Stimulated activated naive CD8-positive, alpha-beta T cell treated with anti-CD3 and anti-CD28 coated beads, Interleukin-15, Interleukin-2, amounts not matched to agents 100 ng/mL and 50 ng/mL, for 24 hours (primary cell): Measurements from ENCODE around the gene INTS6.

ENCODE experiments used
- H3K27ac Mint-ChIP-seq: one replicate; pipeline ENCODE4 v1.8.0; 2021; ENCODE audit warnings: mild to moderate bottlenecking, mixed read lengths
- H3K27me3 Mint-ChIP-seq: one replicate; pipeline ENCODE4 v1.8.0; 2021; ENCODE audit warnings: mixed read lengths
- H3K36me3 Mint-ChIP-seq: one replicate; pipeline ENCODE4 v1.8.0; 2021; ENCODE audit warnings: low read depth, mixed read lengths
- H3K4me1 Mint-ChIP-seq: one replicate; pipeline ENCODE4 v1.8.0; 2021; ENCODE audit warnings: low read depth, mixed read lengths
- H3K4me3 Mint-ChIP-seq: one replicate; pipeline ENCODE4 v1.8.0; 2021; ENCODE audit warnings: mild to moderate bottlenecking, mixed read lengths
- H3K9me3 Mint-ChIP-seq: one replicate; pipeline ENCODE4 v1.8.0; 2021; ENCODE audit warnings: mixed read lengths

Gene INTS6

DNA sequence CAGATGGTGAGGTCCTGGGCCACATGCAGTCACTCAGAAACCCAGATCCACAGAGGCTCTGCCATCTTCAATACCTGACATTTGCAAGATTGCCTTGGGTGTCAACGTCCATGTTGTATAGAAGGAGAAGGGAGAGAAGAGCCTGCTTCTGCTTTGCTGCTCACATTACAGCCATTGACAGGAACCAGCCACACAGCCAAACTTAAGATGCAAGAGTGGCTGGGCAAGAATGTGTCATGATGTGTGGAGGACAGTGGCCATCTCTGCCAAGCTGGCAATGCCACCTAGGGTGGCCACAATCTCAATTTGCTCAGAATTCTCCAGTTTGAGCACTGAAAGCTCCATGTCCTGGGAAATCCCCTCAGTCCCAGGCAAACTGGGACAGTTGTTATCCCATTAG lies 139.2 kb downstream of the INTS6 start:
- no peaks in the 10 kb centered on the region for H3K4me1 Mint-ChIP-seq
- H3K4me3 Mint-ChIP-seq, result no peak overlapping the region
- no peaks in the 10 kb centered on the region for H3K9me3 Mint-ChIP-seq
- H3K36me3 Mint-ChIP-seq, result no peaks in the 10 kb centered on the region
- H3K27ac Mint-ChIP-seq, result no peak overlapping the region
- H3K27me3 Mint-ChIP-seq, result peaks cover 3% of the 10 kb centered on the region

DNA sequence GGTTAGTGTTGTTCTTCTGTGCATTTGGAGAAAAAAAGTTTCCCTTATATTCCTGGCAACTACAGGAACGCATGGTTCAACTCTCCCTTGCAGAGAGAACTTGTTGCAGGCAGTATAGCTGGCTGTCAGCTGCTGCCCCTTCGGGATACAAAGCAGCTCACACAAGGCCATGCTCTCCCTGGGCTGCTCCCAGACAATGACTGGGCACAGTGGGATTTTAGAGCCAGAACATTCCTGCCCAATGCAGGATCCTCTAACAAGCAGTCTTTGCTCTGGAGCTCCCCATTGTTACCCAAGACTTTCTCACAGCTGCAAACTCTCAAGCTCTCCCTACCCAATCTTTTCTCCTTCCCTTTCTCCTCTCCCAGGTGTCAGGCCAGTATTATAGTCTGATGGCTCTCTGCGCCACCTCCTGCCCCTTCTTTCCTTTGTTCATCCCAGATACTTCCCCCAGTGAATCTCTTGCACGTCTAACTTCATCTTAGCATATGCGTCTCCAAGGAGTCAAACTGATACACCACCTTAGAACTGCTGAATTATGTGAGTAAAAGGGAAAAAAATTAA lies 140.8 kb downstream of the INTS6 start:
- Mint-ChIP-seq H3K9me3 (no peaks in the 10 kb centered on the region), H3K4me3 (no peak overlapping the region), H3K27ac (no peak overlapping the region), H3K36me3 (no peaks in the 10 kb centered on the region), H3K4me1 (no peaks in the 10 kb centered on the region), H3K27me3 (peaks cover 3% of the 10 kb centered on the region)
